ENCODE results near the gene ANAPC7.
"Not testable (repeated sequence)": the region's sequence is repeated elsewhere in the genome, so short reads cannot be mapped to it uniquely, and the experiment has no call there.

The ANAPC7 gene

GRCh38 chr12:110345963-110346362 lies 57.5 kb downstream of the ANAPC7 start:
- no peak for DNase-seq

DNA sequence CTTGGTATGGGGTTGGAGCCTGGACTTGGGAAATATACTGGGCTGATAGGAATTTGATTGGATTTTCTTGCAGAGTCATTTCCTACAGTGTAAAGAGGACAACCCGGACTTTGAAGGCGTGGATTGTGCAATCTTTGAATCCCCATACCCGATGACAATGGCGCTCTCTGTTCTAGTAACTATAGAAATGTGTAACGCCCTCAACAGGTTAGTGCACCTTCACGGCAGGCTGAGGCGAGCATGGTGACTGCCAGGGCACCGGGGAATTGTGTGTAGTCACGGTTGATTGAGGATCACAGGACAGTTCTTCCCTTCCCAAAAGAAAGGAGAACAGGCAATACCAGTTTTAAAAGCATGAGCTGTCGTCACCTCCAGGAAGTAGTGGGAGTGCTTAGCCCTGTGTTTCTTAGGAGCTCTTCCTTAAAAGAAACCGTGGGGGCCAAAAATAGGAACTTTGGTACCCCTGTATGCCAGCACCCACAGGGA lies 58.3 kb downstream of the ANAPC7 start:
- DNase-seq = no peak

DNA sequence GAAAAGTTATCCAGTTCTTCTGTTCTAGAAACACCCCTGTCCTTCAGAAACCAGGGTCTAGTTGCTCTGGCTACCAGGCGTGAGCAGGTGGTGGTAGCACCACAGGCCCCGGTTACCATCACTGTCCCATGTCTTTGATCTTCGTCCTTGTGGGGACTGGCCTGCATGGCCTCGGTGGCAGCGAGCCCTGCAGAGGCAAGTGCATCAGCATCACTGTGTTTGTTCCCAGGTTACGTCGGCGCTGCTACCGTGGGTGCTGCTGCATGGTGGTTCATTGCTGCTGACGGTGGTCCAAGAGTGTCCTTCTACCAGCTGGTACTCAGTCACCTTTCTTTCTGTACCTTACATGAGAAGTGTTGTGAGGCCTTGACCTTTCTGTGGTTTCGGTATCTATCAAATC lies 58.9 kb downstream of the ANAPC7 start:
- DNase-seq = no peak

DNA sequence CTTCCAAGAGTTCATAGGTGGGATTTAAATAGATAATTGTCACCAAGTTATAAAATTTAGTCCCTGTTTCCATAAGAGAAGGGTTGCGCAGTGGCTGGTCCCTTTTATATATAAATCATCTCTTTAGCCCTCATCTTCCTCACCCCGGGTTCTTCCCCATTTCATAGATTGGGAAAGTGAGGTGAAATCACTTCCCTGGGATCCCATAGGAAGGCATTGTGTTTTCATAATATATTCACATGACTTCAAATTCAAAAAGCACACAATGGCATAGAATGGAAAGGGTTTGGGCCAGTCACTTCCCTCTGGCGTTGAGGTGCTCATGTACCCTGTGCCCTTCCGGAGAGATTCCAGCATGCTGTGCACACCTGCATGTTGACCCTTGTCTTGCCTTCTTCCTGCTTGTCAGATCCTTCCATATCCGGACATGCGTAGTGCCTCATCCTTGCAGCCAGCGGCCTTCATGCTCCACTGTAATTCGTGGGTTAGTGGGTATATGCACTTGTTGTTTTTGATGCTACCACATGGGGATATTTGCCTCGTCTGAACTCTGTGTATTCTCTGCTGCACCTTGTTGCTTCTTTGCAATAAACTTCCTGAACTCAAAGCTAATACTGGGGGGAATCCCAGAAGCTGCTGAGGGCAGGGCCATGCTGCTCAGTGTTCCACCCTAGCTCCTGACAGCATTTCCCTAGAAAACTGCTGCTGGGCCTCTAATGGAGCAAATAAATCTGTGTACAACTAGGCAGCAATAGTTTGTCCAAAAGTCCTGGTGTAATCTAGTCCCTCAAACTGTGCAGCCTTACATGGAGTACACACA lies 59.6 kb downstream of the ANAPC7 start:
- no peak for DNase-seq

- no peak for DNase-seq
Measured at GRCh38 chr12:110343114-110343513, 60.4 kb downstream of the ANAPC7 start.

- DNase-seq = no peak
Measured at GRCh38 chr12:110342157-110342556, 61.4 kb downstream of the ANAPC7 start.

- DNase-seq = no peak
Measured at GRCh38 chr12:110340706-110341105, 62.8 kb downstream of the ANAPC7 start.

DNA sequence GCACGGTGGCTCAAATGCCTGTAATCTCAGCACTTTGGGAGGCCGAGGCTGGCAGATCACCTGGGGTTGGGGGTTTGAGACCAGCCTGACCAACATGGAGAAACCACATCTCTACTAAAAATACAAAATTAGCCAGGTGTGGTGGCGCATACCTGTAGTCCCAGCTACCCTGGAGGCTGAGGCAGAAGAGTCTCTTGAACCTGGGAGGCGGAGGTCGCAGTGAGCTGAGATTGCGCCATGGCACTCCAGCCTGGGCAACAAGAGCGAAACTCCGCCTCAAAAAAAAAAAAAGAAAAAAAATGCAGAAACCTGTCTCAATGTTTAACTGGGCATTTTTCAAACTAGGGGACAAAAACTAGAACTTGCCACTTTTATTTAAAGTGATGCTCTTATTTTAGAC lies 63.2 kb downstream of the ANAPC7 start:
- DNase-seq = not testable (repeated sequence)

- DNase-seq = no peak
Measured at GRCh38 chr12:110339184-110339952, 64.1 kb downstream of the ANAPC7 start.

- no peak for DNase-seq
Measured at GRCh38 chr12:110338754-110339153, 64.8 kb downstream of the ANAPC7 start.

DNA sequence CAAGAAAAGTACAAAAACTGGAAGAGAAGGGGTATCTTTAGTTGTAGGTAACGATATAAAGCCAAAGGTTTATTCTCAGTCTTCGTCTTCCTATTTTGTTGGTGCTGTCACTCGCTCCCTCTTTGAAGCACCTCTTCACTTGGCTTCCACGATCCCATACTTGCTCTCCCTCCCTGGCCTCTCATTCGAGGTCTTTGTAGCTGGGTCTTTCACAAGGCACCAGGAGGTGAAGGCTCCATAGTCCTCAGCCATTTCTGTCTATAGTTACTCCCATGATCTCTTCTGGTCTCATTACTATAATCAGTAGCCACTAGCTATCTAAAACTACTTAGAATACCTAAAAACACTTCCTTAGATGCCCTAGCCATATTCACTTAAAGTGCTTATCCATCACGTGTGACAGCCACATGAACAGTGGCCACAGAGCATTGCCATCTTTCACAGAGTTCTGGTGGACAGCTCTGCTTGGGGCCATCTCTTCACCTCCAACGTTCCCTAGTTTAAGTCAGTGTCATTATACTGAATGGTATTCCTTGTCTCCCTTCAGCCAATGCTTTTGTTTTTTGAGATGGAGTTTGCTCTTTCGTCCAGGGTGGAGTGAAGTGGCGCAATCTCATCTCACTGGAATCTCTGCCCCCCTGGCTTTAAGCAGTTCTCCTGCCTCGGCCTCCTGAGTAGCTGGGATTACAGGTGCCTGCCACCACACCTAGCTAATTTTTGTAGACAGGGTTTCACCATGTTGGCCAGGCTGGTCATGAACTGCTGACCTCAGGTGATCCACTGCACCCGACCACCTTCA lies 65.4 kb downstream of the ANAPC7 start:
- DNase-seq = no peak

DNA sequence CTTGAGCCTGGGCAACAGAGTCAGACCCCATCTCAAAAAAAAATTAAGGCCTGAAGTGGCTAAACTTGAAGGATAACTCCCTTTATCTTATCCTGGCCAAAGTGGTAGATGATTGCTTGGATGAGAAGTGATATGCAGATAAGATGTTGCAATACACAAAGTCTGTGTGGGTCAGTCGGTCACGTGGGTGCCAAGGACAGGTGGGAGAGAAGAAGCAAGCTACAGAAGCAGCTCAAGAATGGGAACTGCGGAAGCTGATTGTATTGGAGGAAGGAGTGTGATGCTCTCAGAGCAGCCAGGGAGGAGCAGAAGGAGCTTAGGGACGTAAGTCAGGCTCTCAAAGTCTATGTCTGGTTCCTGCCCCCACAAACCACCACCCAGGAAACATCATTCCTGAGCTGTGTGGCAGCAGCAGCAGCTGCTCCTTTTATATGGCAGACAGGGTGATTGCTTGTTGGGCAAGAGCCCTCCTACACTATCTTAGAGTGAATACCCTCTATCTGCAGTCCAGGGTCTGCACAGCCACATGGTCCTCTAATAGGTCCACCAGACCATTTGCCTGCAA lies 67.9 kb downstream of the ANAPC7 start:
- DNase-seq = no peak

DNA sequence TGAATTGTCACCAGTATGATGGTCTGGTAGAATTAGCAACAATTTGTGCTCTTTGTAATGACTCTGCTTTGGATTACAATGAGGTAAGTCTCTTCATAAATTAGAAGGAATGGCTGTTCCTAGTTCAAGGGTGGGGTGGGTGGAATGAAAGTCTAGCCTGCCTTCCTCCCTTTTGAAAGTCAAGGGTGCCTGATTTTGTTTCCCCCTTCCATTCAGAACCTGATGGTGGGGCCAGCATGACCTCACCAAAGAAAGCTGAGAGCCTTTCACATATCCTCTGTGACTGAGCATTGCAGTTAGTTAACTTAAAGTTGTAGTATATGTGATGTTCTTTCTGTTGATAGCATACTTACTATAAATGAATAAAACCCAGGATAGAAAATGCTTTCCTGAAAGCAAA lies 70.3 kb downstream of the ANAPC7 start:
- no peak for DNase-seq

DNA sequence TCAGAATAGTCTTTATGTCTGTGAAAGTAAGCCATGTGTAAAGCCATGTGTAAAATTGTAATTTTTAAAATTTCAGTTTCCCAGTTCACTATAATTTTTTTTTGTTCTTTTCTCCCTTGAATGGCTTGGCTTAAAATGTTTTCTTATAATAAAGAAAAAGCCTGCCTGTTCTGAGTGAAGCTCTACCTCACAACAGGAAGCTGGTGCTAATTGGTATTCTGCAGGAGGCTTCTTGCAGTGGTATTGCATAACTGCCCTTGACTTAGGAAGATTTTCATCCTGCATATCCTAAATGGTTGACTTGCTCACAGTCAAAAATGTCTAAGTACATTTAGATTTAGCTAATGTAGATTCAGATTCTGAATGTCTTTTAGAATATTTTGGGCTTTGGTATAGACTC lies 73.0 kb downstream of the ANAPC7 start:
- no peak for DNase-seq

- no peak for DNase-seq
Measured at GRCh38 chr12:110330124-110330523, 73.4 kb downstream of the ANAPC7 start.

- no peak for DNase-seq
Measured at GRCh38 chr12:110329710-110330109, 73.8 kb downstream of the ANAPC7 start.
